Mesenteric fat pad (tissue), 1 donor: ENCODE results near the gene HGF. TPM values are rescaled to one million over a fixed set of nuclear protein-coding genes. Genes with fewer than 3 reads are reported as not detected.
"Not testable (repeated sequence)": the region's sequence is repeated elsewhere in the genome, so short reads cannot be mapped to it uniquely, and the experiment has no call there.

Experiments
- DNase-seq: peaks from one replicate; pipeline ENCODE4 v3.0.0-alpha.2; 2020; ENCODE audit warnings: low spot score
- total RNA-seq: library from RNA; stranded (reverse); fragmentation: NEBNext Ultra II Directional; extraction: Animal tissue kit (Norgen Biotek cat#: 25700); gene quantifications from one replicate; pipeline ENCODE4 v1.2.1, GENCODE V29; 2021
- donor health status: DM: yes; HTN: yes; CAD: no.

The HGF gene
- total RNA-seq, 1 donor from 2014 or later, result 8.2 TPM

GRCh38 chr7:81722250-81722649, 47.6 kb downstream of the HGF start:
- DNase-seq, result not testable (repeated sequence)

- no peak for DNase-seq
Measured at GRCh38 chr7:81721437-81721836, 48.4 kb downstream of the HGF start.

GRCh38 chr7:81719865-81720264, 50.0 kb downstream of the HGF start:
- no peak for DNase-seq

- DNase-seq, result no peak
Measured at GRCh38 chr7:81715984-81716588, 53.8 kb downstream of the HGF start.

- no peak for DNase-seq
Measured at GRCh38 chr7:81714306-81714705, 55.5 kb downstream of the HGF start.

- no peak for DNase-seq
Measured at GRCh38 chr7:81710751-81711150, 59.1 kb downstream of the HGF start.

- no peak for DNase-seq
Measured at GRCh38 chr7:81709836-81710235, 60.0 kb downstream of the HGF start.

GRCh38 chr7:81707966-81708365, 61.9 kb downstream of the HGF start:
- no peak for DNase-seq

- DNase-seq, result no peak
Measured at GRCh38 chr7:81707196-81707595, 62.7 kb downstream of the HGF start.

GRCh38 chr7:81705206-81705605, 64.6 kb downstream of the HGF start:
- no peak for DNase-seq

- DNase-seq, result no peak
Measured at GRCh38 chr7:81704595-81704994, 65.3 kb downstream of the HGF start.

GRCh38 chr7:81698965-81699364, 70.9 kb downstream of the HGF start:
- no peak for DNase-seq

GRCh38 chr7:81694711-81695110, 75.1 kb downstream of the HGF start:
- no peak for DNase-seq

GRCh38 chr7:81693894-81694293, 76.0 kb downstream of the HGF start:
- DNase-seq, result no peak

- no peak for DNase-seq
Measured at GRCh38 chr7:81693080-81693479, 76.8 kb downstream of the HGF start.

- no peak for DNase-seq
Measured at GRCh38 chr7:81692146-81692905, 77.5 kb downstream of the HGF start.

- DNase-seq, result no peak
Measured at GRCh38 chr7:81691199-81691821, 78.5 kb downstream of the HGF start.

GRCh38 chr7:81690688-81691087, 79.2 kb downstream of the HGF start:
- DNase-seq, result no peak

GRCh38 chr7:81690251-81690650, 79.6 kb downstream of the HGF start:
- DNase-seq, result no peak

GRCh38 chr7:81688622-81689411, 81.0 kb downstream of the HGF start:
- DNase-seq, result no peak

GRCh38 chr7:81687062-81687461, 82.8 kb downstream of the HGF start:
- no peak for DNase-seq
